ENCODE measurements around the gene DOCK3.
"Not testable (repeated sequence)": the region's sequence is repeated elsewhere in the genome, so short reads cannot be mapped to it uniquely, and the experiment has no call there.

The DOCK3 gene

GRCh38 chr3:51131607-51132006 is 456.9 kb downstream of the DOCK3 start:
- DNase-seq, result not testable (repeated sequence)

GRCh38 chr3:51137715-51138114 is 463.0 kb downstream of the DOCK3 start:
- no peak for DNase-seq

- no peak for DNase-seq
Observed at GRCh38 chr3:51139616-51140015, 464.9 kb downstream of the DOCK3 start.

GRCh38 chr3:51141573-51141972 is 466.8 kb downstream of the DOCK3 start:
- DNase-seq, result no peak

GRCh38 chr3:51145811-51146585 is 471.3 kb downstream of the DOCK3 start:
- DNase-seq, result no peak

GRCh38 chr3:51146781-51147180 is 472.1 kb downstream of the DOCK3 start:
- no peak for DNase-seq

GRCh38 chr3:51156147-51156546 is 481.4 kb downstream of the DOCK3 start:
- no peak for DNase-seq

- no peak for DNase-seq
Observed at GRCh38 chr3:51163051-51163450, 488.3 kb downstream of the DOCK3 start.

GRCh38 chr3:51173518-51174271 is 499.0 kb downstream of the DOCK3 start:
- DNase-seq, result no peak

GRCh38 chr3:51176923-51177322 is 502.2 kb downstream of the DOCK3 start:
- DNase-seq, result no peak

- not testable (repeated sequence) for DNase-seq
Observed at GRCh38 chr3:51186446-51186845, 511.7 kb downstream of the DOCK3 start.

- no peak for DNase-seq
Observed at GRCh38 chr3:51190199-51190598, 515.5 kb downstream of the DOCK3 start.

- no peak for DNase-seq
Observed at GRCh38 chr3:51190827-51191226, 516.1 kb downstream of the DOCK3 start.

GRCh38 chr3:51191768-51192167 is 517.0 kb downstream of the DOCK3 start:
- no peak for DNase-seq

GRCh38 chr3:51198477-51198876 is 523.8 kb downstream of the DOCK3 start:
- no peak for DNase-seq

- DNase-seq, result not testable (repeated sequence)
Observed at GRCh38 chr3:51199296-51199695, 524.6 kb downstream of the DOCK3 start.

- no peak for DNase-seq
Observed at GRCh38 chr3:51216291-51216690, 541.6 kb downstream of the DOCK3 start.

GRCh38 chr3:51221959-51222358 is 547.2 kb downstream of the DOCK3 start:
- no peak for DNase-seq

- no peak for DNase-seq
Observed at GRCh38 chr3:51224283-51224682, 549.6 kb downstream of the DOCK3 start.

- DNase-seq, result no peak
Observed at GRCh38 chr3:51224843-51225242, 550.1 kb downstream of the DOCK3 start.

GRCh38 chr3:51242939-51243338 is 568.2 kb downstream of the DOCK3 start:
- DNase-seq, result no peak

- DNase-seq, result no peak
Observed at GRCh38 chr3:51243924-51244323, 569.2 kb downstream of the DOCK3 start.

GRCh38 chr3:51245867-51246266 is 571.1 kb downstream of the DOCK3 start:
- no peak for DNase-seq

- no peak for DNase-seq
Observed at GRCh38 chr3:51257870-51258269, 583.1 kb downstream of the DOCK3 start.

Measured in NCI-H1436 treated with DMSO at 0.1 percent for 48 hours (cell line).